GM10248 (cell line): Measurements from ENCODE around the gene TEAD1.
"Not testable (repeated sequence)": the region's sequence is repeated elsewhere in the genome, so short reads cannot be mapped to it uniquely, and the experiment has no call there.

Experiments
- CTCF ChIA-PET: fragments of 300-600 bp; sonication (Branson Sonifier 250); formaldehyde crosslinking; extraction: SDS; loops from one replicate; lab custom pipeline; 2021; ENCODE audit warnings: antibody characterized with exemption; lab: Yijun Ruan, JAX
- POLR2A ChIA-PET: fragments of 350-650 bp; sonication (Branson Sonifier 250); formaldehyde crosslinking; extraction: SDS; loops from one replicate; lab custom pipeline; 2020; ENCODE audit warnings: antibody characterized with exemption; lab: Yijun Ruan, JAX
- DNase-seq: peaks from one replicate; pipeline ENCODE4 v3.0.0; 2012; ENCODE audit errors: extremely low spot score
- TF ChIP-seq, protein P1 (sequence below): IDR thresholded peaks from 2 replicates; pipeline ENCODE4 v1.5.1; 2012; ENCODE audit warnings: mild to moderate bottlenecking, low read depth; ENCODE audit errors: extremely low read depth, missing control alignments, control extremely low read depth

The TEAD1 gene

DNA sequence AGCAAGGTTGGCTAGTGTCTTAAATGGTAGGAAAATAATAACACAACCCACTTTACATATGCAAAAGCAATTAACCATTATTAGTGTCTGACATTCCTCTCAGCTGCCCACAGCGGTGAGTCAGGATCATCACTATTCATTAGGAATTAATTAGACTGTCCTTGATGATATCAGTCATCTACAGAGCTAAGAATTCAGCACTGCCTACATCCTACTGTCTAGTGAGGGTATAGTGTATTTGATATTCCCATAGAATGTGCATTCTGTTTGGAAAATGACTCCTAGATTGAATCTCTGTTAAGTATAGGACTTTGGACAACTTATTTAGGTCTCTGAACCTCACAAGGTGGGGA lies 82.2 kb downstream of the TEAD1 start:
- ChIA-PET CTCF (no interaction called here), POLR2A (no interaction called here)
- TF ChIP-seq, protein P1, sequence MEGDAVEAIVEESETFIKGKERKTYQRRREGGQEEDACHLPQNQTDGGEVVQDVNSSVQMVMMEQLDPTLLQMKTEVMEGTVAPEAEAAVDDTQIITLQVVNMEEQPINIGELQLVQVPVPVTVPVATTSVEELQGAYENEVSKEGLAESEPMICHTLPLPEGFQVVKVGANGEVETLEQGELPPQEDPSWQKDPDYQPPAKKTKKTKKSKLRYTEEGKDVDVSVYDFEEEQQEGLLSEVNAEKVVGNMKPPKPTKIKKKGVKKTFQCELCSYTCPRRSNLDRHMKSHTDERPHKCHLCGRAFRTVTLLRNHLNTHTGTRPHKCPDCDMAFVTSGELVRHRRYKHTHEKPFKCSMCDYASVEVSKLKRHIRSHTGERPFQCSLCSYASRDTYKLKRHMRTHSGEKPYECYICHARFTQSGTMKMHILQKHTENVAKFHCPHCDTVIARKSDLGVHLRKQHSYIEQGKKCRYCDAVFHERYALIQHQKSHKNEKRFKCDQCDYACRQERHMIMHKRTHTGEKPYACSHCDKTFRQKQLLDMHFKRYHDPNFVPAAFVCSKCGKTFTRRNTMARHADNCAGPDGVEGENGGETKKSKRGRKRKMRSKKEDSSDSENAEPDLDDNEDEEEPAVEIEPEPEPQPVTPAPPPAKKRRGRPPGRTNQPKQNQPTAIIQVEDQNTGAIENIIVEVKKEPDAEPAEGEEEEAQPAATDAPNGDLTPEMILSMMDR = no peak
- DNase-seq = no peak

DNA sequence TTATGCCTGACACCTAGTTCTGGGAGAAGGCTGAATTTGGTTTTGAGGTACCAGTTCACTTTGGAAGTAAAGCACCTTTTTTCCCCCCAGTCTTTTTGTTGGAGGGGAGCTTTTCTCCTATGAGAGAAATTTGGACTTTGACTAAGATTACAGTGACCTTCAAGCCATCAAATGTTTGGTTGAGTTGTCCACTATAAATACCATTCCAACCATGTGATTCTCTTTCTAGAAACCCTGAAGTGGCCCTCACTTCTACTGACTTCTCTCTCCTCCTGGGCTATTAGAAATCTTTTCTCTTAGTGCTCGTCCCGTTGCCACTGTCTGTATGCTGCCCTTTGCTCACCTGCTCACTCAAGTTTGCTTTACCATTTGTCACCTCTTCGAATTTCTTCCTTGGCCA lies 82.6 kb downstream of the TEAD1 start:
- ChIA-PET POLR2A (no interaction called here), CTCF (no interaction called here)
- no peak for DNase-seq
- TF ChIP-seq, protein P1 = no peak

- TF ChIP-seq, protein P1 = no peak
- POLR2A ChIA-PET = no interaction called here
- CTCF ChIA-PET = no interaction called here
- no peak for DNase-seq
Observed at GRCh38 chr11:12757416-12757815, 83.2 kb downstream of the TEAD1 start.

GRCh38 chr11:12758117-12758516 lies 83.9 kb downstream of the TEAD1 start:
- DNase-seq, CTCF ChIA-PET, POLR2A ChIA-PET: not testable (repeated sequence)

GRCh38 chr11:12761029-12761428 lies 86.8 kb downstream of the TEAD1 start:
- ChIA-PET POLR2A (no interaction called here), CTCF (no interaction called here)
- TF ChIP-seq, protein P1 = no peak
- no peak for DNase-seq

DNA sequence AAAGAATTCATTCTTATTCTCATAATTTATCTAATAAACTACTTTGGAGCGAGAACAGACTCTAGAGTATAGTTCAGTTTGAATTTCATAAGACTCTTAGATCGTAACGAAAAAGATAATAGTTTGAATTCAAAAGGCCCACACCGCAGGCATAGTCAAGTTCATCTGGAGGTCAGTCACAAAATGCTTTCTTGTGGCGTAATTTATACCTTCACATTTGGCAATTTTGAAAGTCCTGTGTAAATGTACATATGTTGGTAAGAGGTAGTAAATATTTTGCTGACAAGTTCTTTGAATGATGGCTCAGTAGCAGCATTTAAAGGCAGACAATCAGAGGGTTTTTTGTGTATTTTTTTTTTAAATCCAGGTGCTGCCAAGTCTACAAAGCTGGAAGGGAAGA lies 88.1 kb downstream of the TEAD1 start:
- TF ChIP-seq, protein P1 = no peak
- CTCF ChIA-PET = no interaction called here
- DNase-seq = no peak
- POLR2A ChIA-PET = no interaction called here

DNA sequence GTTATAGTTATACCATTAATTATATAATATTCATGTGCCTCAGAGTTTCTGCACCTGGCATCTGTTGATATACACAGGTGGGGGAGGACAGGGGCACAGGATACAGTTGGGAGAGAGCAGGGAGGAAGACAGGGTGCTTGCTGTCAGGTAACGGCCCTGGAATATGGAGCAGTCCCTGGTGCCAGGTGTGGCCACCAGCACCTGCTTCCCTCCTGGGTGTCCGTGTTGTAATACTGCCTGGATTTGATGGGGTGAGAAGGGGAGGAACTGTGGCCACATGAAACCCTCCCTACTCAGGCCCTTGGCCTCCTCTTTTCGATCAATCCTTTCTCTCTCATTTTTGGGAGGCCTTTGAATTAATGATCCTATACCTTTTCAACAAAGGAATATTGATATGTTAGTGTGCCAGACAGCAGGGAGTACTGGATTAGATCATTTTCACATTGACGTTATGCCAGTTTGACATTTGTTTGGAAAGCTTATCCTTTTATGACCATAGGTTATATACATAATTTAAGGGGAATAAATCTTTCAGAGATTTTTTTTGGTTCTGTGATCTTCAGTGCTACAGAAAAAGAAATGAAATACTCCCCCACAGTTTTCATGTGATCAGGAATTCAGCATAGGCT lies 88.6 kb downstream of the TEAD1 start:
- TF ChIP-seq, protein P1 = no peak
- ChIA-PET POLR2A (no interaction called here), CTCF (no interaction called here)
- no peak for DNase-seq
